Ascending aorta (tissue), 2 donors: ENCODE results near the gene NUDT12. TPM values are rescaled to one million over a fixed set of nuclear protein-coding genes. Genes with fewer than 3 reads are reported as not detected.

ENCODE experiments used
- DNase-seq, 2 donors: peaks; one replicate each; pipeline ENCODE4 v3.0.0-alpha.2; 2019; ENCODE audit warnings: low spot score in 2 of 2
- H3K27ac ChIP-seq, 2 donors: fragments of 200-600 bp; sonication (generic); one replicate each; pipeline ENCODE4 v1.5.1; 2016 to 2017; ENCODE audit warnings: mild to moderate bottlenecking in 1 of 2
- H3K27me3 ChIP-seq: fragments of 200-600 bp; sonication (generic); one replicate; pipeline ENCODE4 v1.5.1; 2017
- H3K36me3 ChIP-seq, 2 donors: fragments of 200-600 bp; sonication (generic); one replicate each; pipeline ENCODE4 v1.5.1; 2016
- H3K4me1 ChIP-seq, 2 donors: fragments of 200-600 bp; sonication (generic); one replicate each; pipeline ENCODE4 v1.5.1; 2016 to 2017; ENCODE audit warnings: mild to moderate bottlenecking in 1 of 2
- H3K4me3 ChIP-seq, 2 donors: fragments of 200-600 bp; sonication (generic); one replicate each; pipeline ENCODE4 v1.5.1; 2016 to 2017; ENCODE audit warnings: mild to moderate bottlenecking in 1 of 2
- H3K9me3 ChIP-seq, 2 donors: fragments of 200-600 bp; sonication (generic); one replicate each; pipeline ENCODE4 v1.5.1; 2016
- intact Hi-C: fragments of 100-400 bp; cut with DNase I; formaldehyde crosslinking; loops from one replicate; pipeline ENCODE4 v1.15.1; 2023
- total RNA-seq: library from RNA; depleted of rRNA; stranded (reverse); fragments of >200 nt; gene quantifications from one replicate; pipeline ENCODE4 v1.1.0, GENCODE V29; 2016
- TF ChIP-seq, protein P1 (sequence below), 3 experiments: fragments of 200-600 bp in 2 of 3; fragments of 450-650 bp in 1 of 3; sonication (generic) in 2 of 3; IDR thresholded peaks; one replicate each; pipeline ENCODE4 v1.5.1; 2016 to 2019; ENCODE audit warnings: antibody characterized with exemption in 3 of 3, mild to moderate bottlenecking in 1 of 3, moderate library complexity in 1 of 3

The NUDT12 gene
- total RNA-seq, 1 donor from 2014 or later, result 6.3 TPM

- H3K27ac ChIP-seq, result no peak overlapping the region
- H3K9me3 ChIP-seq, result peaks cover 0 to 11% of the 10 kb centered on the region in 2 donors
- intact Hi-C loops, result no loop called here
- TF ChIP-seq, protein P1, sequence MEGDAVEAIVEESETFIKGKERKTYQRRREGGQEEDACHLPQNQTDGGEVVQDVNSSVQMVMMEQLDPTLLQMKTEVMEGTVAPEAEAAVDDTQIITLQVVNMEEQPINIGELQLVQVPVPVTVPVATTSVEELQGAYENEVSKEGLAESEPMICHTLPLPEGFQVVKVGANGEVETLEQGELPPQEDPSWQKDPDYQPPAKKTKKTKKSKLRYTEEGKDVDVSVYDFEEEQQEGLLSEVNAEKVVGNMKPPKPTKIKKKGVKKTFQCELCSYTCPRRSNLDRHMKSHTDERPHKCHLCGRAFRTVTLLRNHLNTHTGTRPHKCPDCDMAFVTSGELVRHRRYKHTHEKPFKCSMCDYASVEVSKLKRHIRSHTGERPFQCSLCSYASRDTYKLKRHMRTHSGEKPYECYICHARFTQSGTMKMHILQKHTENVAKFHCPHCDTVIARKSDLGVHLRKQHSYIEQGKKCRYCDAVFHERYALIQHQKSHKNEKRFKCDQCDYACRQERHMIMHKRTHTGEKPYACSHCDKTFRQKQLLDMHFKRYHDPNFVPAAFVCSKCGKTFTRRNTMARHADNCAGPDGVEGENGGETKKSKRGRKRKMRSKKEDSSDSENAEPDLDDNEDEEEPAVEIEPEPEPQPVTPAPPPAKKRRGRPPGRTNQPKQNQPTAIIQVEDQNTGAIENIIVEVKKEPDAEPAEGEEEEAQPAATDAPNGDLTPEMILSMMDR (IDR thresholded peaks at IDR 0.05), result no peak
- no peaks in the 10 kb centered on the region for H3K4me1 ChIP-seq
- no peaks in the 10 kb centered on the region for H3K27me3 ChIP-seq
- no peak for DNase-seq
- no peak overlapping the region for H3K4me3 ChIP-seq
- H3K36me3 ChIP-seq, result no peaks in the 10 kb centered on the region
These were observed 59.9 kb downstream of the NUDT12 start for GRCh38 chr5:103502662-103503061.
